Neural cell (in vitro differentiated cells): ENCODE data around the gene ENAH.

Experiments
- EP300 ChIP-seq: fragments of 450-650 bp; conservative IDR thresholded peaks from 2 replicates; pipeline ENCODE4 v1.6.1; 2014; ENCODE audit warnings: antibody characterized with exemption, mild to moderate bottlenecking, moderate library complexity; ENCODE audit not compliant: poor library complexity, severe bottlenecking
- MXI1 ChIP-seq: fragments of 450-650 bp; conservative IDR thresholded peaks from 2 replicates; pipeline ENCODE4 v1.6.1; 2014; ENCODE audit warnings: antibody characterized with exemption, mild to moderate bottlenecking; ENCODE audit not compliant: poor library complexity, severe bottlenecking
- RAD21 ChIP-seq: fragments of 450-650 bp; conservative IDR thresholded peaks from 2 replicates; pipeline ENCODE4 v1.6.1; 2014; ENCODE audit warnings: antibody characterized with exemption, mild to moderate bottlenecking, moderate library complexity
- SMC3 ChIP-seq: fragments of 450-650 bp; conservative IDR thresholded peaks from 2 replicates; pipeline ENCODE4 v1.6.1; 2014; ENCODE audit warnings: antibody characterized with exemption, mild to moderate bottlenecking, moderate library complexity; ENCODE audit not compliant: poor library complexity
- TAF1 ChIP-seq: IDR thresholded peaks from 2 replicates; pipeline ENCODE4 v1.6.1; 2012; ENCODE audit warnings: low read depth
- TF ChIP-seq, protein P1 (sequence below): fragments of 450-650 bp; IDR thresholded peaks from 2 replicates; pipeline ENCODE4 v1.5.1; 2014; ENCODE audit warnings: antibody characterized with exemption, mild to moderate bottlenecking, moderate library complexity; ENCODE audit not compliant: poor library complexity, severe bottlenecking
- TF ChIP-seq, protein P2 (sequence below): IDR thresholded peaks from 2 replicates; pipeline ENCODE4 v1.6.1; 2012; ENCODE audit warnings: borderline replicate concordance

DNA sequence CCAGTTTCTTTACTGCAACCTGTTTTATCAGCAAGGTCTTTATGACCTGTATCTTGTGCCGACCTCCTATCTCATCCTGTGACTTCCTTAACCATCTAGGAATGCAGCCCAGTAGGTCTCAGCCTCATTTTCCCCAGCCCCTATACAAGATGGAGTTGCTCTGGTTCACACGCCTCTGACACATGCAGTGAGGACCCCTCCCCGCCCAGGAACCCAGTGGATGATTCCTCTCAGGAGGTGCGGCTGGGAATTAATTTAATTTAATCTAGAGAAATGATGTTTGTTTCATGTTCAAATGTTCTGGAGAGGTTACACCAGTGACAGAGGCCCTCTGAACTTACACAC is 186.1 kb downstream of the ENAH start:
- TF ChIP-seq, protein P1, sequence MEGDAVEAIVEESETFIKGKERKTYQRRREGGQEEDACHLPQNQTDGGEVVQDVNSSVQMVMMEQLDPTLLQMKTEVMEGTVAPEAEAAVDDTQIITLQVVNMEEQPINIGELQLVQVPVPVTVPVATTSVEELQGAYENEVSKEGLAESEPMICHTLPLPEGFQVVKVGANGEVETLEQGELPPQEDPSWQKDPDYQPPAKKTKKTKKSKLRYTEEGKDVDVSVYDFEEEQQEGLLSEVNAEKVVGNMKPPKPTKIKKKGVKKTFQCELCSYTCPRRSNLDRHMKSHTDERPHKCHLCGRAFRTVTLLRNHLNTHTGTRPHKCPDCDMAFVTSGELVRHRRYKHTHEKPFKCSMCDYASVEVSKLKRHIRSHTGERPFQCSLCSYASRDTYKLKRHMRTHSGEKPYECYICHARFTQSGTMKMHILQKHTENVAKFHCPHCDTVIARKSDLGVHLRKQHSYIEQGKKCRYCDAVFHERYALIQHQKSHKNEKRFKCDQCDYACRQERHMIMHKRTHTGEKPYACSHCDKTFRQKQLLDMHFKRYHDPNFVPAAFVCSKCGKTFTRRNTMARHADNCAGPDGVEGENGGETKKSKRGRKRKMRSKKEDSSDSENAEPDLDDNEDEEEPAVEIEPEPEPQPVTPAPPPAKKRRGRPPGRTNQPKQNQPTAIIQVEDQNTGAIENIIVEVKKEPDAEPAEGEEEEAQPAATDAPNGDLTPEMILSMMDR: no peak
- TF ChIP-seq EP300 (no peak), TAF1 (no peak), SMC3 (no peak), MXI1 (no peak), RAD21 (no peak)
- TF ChIP-seq, protein P2, sequence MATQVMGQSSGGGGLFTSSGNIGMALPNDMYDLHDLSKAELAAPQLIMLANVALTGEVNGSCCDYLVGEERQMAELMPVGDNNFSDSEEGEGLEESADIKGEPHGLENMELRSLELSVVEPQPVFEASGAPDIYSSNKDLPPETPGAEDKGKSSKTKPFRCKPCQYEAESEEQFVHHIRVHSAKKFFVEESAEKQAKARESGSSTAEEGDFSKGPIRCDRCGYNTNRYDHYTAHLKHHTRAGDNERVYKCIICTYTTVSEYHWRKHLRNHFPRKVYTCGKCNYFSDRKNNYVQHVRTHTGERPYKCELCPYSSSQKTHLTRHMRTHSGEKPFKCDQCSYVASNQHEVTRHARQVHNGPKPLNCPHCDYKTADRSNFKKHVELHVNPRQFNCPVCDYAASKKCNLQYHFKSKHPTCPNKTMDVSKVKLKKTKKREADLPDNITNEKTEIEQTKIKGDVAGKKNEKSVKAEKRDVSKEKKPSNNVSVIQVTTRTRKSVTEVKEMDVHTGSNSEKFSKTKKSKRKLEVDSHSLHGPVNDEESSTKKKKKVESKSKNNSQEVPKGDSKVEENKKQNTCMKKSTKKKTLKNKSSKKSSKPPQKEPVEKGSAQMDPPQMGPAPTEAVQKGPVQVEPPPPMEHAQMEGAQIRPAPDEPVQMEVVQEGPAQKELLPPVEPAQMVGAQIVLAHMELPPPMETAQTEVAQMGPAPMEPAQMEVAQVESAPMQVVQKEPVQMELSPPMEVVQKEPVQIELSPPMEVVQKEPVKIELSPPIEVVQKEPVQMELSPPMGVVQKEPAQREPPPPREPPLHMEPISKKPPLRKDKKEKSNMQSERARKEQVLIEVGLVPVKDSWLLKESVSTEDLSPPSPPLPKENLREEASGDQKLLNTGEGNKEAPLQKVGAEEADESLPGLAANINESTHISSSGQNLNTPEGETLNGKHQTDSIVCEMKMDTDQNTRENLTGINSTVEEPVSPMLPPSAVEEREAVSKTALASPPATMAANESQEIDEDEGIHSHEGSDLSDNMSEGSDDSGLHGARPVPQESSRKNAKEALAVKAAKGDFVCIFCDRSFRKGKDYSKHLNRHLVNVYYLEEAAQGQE: no peak
